Prostate gland (tissue), 2 donors: Measurements from ENCODE around the gene KIF17. TPM values are rescaled to one million over a fixed set of nuclear protein-coding genes. Genes with fewer than 3 reads are reported as not detected.

Experiments
- DNase-seq: peaks from one replicate; pipeline ENCODE4 v3.0.0-alpha.2; 2019; ENCODE audit warnings: low spot score
- H3K27ac ChIP-seq, 2 donors: fragments of 200-600 bp; sonication (generic); 2 replicates each; pipeline ENCODE4 v1.5.1; 2017 to 2019
- H3K27me3 ChIP-seq: fragments of 200-600 bp; sonication (generic); replicated peaks from 2 replicates; pipeline ENCODE4 v1.5.1; 2019; ENCODE audit not compliant: insufficient read depth
- H3K36me3 ChIP-seq, 2 donors: fragments of 200-600 bp; sonication (generic); 1 replicate in 1 of 2; 2 replicates in 1 of 2; pipeline versions ENCODE4 v1.5.1 to v1.8.1; 2017 to 2019
- H3K4me1 ChIP-seq: fragments of 200-600 bp; sonication (generic); replicated peaks from 2 replicates; pipeline ENCODE4 v1.5.1; 2019
- H3K4me3 ChIP-seq, 2 donors: fragments of 200-600 bp; sonication (generic); 2 replicates each; pipeline ENCODE4 v1.5.1; 2017 to 2019
- H3K9me3 ChIP-seq: fragments of 200-600 bp; sonication (generic); 2 replicates; pipeline ENCODE4 v1.5.1; 2017
- POLR2A ChIP-seq: fragments of 450-650 bp; IDR thresholded peaks from one replicate; pipeline ENCODE4 v1.6.1; 2016; ENCODE audit warnings: antibody characterized with exemption, mild to moderate bottlenecking
- POLR2AphosphoS5 ChIP-seq: sonication (generic); formaldehyde crosslinking; IDR thresholded peaks from one replicate; pipeline ENCODE4 v1.6.1; 2017; ENCODE audit warnings: antibody characterized with exemption
- WGBS: methylation state at CpG from one replicate; pipeline ENCODE4 v1.1.5; 2018; 5-methylcytosine and 5-hydroxymethylcytosine counted together
- intact Hi-C: fragments of 100-400 bp; cut with DNase I; formaldehyde crosslinking; loops from one replicate; pipeline ENCODE4 v1.14.2; 2022
- total RNA-seq, 2 donors: library from RNA; depleted of rRNA; stranded (reverse); fragments of >200 nt; gene quantifications; one replicate each; pipeline ENCODE4 v1.1.0, GENCODE V29; 2016
- TF ChIP-seq, protein P1 (sequence below), 4 experiments: fragments of 200-600 bp in 2 of 4; fragments of 450-650 bp in 2 of 4; sonication (generic) in 2 of 4; IDR thresholded peaks; 1 replicate in 3 of 4; 2 replicates in 1 of 4; pipeline ENCODE4 v1.5.1; 2016 to 2019; ENCODE audit warnings: antibody characterized with exemption in 4 of 4, mild to moderate bottlenecking in 2 of 4, moderate library complexity in 2 of 4

The KIF17 gene
- total RNA-seq, 2 donors from 2014 or later: 1.6 to 12.6 TPM

DNA sequence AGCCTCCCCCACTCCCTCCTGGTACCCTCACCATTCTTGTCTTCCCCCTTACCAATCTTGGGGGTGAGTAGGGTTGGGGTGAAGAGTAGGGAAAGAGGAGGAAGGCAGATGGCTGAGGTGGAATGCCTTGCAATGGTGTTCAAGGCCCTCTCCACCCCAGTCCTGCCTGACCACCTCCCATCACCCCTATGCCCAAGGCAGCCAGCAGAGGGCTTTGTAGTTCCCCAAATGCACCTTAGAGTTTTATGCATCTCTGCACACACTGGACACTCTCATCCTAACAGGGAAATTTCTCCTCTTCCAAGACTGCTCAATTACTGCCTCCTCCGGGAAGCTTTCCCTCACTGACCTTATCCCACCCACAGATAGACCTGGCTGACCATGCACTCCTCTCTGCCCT, 15.4 kb downstream of the KIF17 start:
- H3K36me3 ChIP-seq: no peaks in the 10 kb centered on the region
- TF ChIP-seq POLR2AphosphoS5: no peak
- TF ChIP-seq, protein P1, sequence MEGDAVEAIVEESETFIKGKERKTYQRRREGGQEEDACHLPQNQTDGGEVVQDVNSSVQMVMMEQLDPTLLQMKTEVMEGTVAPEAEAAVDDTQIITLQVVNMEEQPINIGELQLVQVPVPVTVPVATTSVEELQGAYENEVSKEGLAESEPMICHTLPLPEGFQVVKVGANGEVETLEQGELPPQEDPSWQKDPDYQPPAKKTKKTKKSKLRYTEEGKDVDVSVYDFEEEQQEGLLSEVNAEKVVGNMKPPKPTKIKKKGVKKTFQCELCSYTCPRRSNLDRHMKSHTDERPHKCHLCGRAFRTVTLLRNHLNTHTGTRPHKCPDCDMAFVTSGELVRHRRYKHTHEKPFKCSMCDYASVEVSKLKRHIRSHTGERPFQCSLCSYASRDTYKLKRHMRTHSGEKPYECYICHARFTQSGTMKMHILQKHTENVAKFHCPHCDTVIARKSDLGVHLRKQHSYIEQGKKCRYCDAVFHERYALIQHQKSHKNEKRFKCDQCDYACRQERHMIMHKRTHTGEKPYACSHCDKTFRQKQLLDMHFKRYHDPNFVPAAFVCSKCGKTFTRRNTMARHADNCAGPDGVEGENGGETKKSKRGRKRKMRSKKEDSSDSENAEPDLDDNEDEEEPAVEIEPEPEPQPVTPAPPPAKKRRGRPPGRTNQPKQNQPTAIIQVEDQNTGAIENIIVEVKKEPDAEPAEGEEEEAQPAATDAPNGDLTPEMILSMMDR (IDR thresholded peaks at IDR 0.05): no peak
- no peak for TF ChIP-seq POLR2A
- no peaks in the 10 kb centered on the region for H3K4me1 ChIP-seq
- intact Hi-C loops: no loop called here
- H3K9me3 ChIP-seq: no peaks in the 10 kb centered on the region
- no peak overlapping the region for H3K4me3 ChIP-seq
- H3K27me3 ChIP-seq: no peaks in the 10 kb centered on the region
- no peak overlapping the region for H3K27ac ChIP-seq
- no peak for DNase-seq
- 81% methylated on average over 1 of the region's 1 CpG for WGBS

DNA sequence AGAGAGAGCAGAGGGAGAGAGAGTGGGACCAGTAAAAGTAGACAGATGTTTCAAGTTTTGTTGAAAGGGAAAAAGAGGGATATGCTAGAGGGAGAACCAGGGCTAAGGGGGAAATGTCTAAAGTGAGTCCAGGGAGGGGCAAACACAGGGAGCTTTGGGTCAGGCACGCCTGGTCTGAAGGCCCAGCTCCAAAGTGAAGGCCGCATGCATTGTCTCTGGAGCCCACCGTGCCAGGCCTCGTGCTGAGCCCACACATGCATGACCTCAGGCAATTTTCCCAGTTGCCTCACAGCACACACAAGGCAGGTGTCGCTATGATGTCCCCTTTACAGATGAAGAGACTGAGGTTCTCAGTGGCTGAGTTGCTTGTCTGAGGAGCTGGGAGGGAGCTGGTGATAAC, 16.0 kb downstream of the KIF17 start:
- 91% methylated on average over 5 of the region's 5 CpGs for WGBS
- Histone ChIP-seq H3K27ac (no peak overlapping the region), H3K36me3 (no peaks in the 10 kb centered on the region), H3K27me3 (no peaks in the 10 kb centered on the region), H3K4me1 (no peaks in the 10 kb centered on the region), H3K9me3 (no peaks in the 10 kb centered on the region), H3K4me3 (no peak overlapping the region)
- DNase-seq: no peak
- intact Hi-C loops: no loop called here
- TF ChIP-seq POLR2A (no peak), POLR2AphosphoS5 (no peak)
- TF ChIP-seq, protein P1 (IDR thresholded peaks at IDR 0.05): no peak

DNA sequence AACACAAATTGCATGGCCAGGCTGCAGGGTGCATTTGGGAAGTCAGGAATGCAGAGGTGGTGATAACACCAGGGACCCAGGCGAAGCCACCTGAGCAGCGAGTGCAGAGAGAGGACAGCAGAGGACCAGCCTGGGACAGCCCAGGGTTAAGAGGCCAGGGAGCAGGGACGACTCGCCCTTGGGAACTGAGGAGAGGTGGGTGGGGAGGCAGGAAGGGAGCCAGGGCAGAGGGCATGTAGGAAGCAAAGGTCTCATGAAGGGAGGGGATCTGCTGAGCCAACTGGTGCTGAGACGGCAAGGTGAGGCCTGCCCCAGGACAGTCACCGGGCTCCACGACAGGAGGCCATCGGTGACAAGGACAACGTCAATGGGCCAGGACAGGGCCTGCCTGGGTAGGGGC, 16.4 kb downstream of the KIF17 start:
- Histone ChIP-seq H3K27me3 (no peaks in the 10 kb centered on the region), H3K4me3 (no peak overlapping the region), H3K9me3 (no peaks in the 10 kb centered on the region), H3K36me3 (no peaks in the 10 kb centered on the region), H3K4me1 (no peaks in the 10 kb centered on the region), H3K27ac (no peak overlapping the region)
- WGBS: 90% methylated on average over 9 of the region's 9 CpGs
- TF ChIP-seq POLR2AphosphoS5: no peak
- intact Hi-C loops: no loop called here
- no peak for DNase-seq

DNA sequence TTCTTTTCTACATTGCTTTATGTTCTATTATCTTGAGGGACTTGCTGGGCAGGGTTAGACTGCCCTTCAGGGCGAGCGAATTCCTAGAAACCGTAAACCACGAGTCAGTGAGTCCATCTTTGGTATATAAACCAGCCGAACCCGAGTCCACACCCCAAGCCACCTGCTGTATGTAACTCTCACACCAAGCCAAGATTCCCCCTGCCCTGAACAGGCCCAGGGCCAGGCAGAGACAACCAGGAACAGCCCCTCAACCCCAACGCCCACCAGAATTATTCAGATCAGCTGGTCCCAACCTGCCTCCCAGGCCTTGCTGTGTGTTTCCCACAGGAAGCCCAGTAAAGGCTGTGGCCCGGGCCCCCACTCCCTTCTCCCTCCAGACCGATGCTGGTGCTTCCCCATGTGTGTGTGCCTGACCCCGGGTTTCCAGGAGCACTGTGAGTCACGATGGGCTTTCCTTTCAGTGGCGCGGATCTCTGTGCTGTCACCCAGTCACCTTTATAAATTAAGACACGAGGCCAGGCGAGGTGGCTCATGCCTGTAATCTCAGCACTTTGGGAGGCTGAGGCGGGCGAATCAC, 17.1 kb downstream of the KIF17 start:
- Histone ChIP-seq H3K27me3 (no peaks in the 10 kb centered on the region), H3K36me3 (no peaks in the 10 kb centered on the region), H3K27ac (no peak overlapping the region), H3K4me1 (no peaks in the 10 kb centered on the region), H3K4me3 (no peak overlapping the region), H3K9me3 (no peaks in the 10 kb centered on the region)
- DNase-seq: no peak
- TF ChIP-seq, protein P1 (IDR thresholded peaks at IDR 0.05): no peak
- no peak for TF ChIP-seq POLR2AphosphoS5
- no peak for TF ChIP-seq POLR2A
- intact Hi-C loops: no loop called here
- WGBS: 85% methylated on average over 17 of the region's 17 CpGs

DNA sequence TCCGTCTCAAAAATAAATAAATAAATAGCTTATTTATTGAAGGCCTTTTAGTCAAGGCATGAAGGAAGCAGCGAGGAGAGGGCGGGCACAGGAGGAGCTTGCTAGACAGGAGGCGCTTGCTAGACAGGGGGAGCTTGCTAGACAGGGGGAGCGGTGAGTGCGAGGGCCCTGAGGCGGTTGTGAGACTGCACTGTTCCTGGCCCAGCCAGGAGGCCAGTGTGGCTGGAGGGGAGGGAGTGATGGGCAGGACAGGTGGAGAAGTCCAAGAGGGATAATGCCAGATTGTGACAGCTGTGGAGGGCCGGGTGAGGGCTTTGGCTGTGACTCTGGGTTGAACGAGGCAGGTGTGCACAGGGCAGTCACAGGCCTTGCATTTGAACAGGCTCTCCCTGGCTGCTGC, 18.2 kb downstream of the KIF17 start:
- no peaks in the 10 kb centered on the region for H3K9me3 ChIP-seq
- TF ChIP-seq POLR2A: no peak
- no peak for TF ChIP-seq POLR2AphosphoS5
- TF ChIP-seq, protein P1 (IDR thresholded peaks at IDR 0.05): no peak
- intact Hi-C loops: loop anchor here (5.0 to 10.0 kb wide), 2 partner anchors 88 to 285 kb away; partner anchors contain the start of gene HP1BP3
- DNase-seq: no peak
- no peak overlapping the region for H3K4me3 ChIP-seq
- H3K27ac ChIP-seq: no peak overlapping the region
- 72% methylated on average over 9 of the region's 9 CpGs for WGBS
- no peaks in the 10 kb centered on the region for H3K27me3 ChIP-seq
- H3K4me1 ChIP-seq: no peaks in the 10 kb centered on the region
- no peaks in the 10 kb centered on the region for H3K36me3 ChIP-seq
